NCI-H2107 treated with DMSO at 0.1 percent for 48 hours (cell line): ENCODE data around the gene GIPC3.

Experiments used
- DNase-seq: peaks from one replicate; lab custom pipeline; 2025; ENCODE audit not compliant: unreplicated experiment; lab: John Stamatoyannopoulos, UW

Gene GIPC3

GRCh38 chr19:3604987-3605343 is 19.7 kb downstream of the GIPC3 start:
- DNase-seq, result no peak

GRCh38 chr19:3605361-3605760 is 20.1 kb downstream of the GIPC3 start:
- DNase-seq, result no peak

GRCh38 chr19:3605770-3606169 is 20.5 kb downstream of the GIPC3 start:
- DNase-seq, result no peak

- no peak for DNase-seq
Measured at GRCh38 chr19:3606174-3606689, 21.0 kb downstream of the GIPC3 start.

GRCh38 chr19:3606690-3607289 is 21.5 kb downstream of the GIPC3 start, which contains the start of gene TBXA2R:
TBXA2R (minus strand) TSS chr19:3606875; CDS start chr19:3600634, 6,241 bp downstream.
- no peak for DNase-seq

- no peak for DNase-seq
Measured at GRCh38 chr19:3607303-3608078, 22.2 kb downstream of the GIPC3 start.

GRCh38 chr19:3608079-3608641 is 22.9 kb downstream of the GIPC3 start:
- no peak for DNase-seq

- DNase-seq, result no peak
Measured at GRCh38 chr19:3608750-3609322, 23.6 kb downstream of the GIPC3 start.

GRCh38 chr19:3609779-3610719 is 24.8 kb downstream of the GIPC3 start:
- no peak for DNase-seq

- no peak for DNase-seq
Measured at GRCh38 chr19:3610745-3611717, 25.8 kb downstream of the GIPC3 start.

- DNase-seq, result no peak
Measured at GRCh38 chr19:3611841-3612240, 26.6 kb downstream of the GIPC3 start.

- DNase-seq, result no peak
Measured at GRCh38 chr19:3612330-3612729, 27.1 kb downstream of the GIPC3 start.

GRCh38 chr19:3612901-3613741 is 27.8 kb downstream of the GIPC3 start:
- DNase-seq, result no peak

GRCh38 chr19:3613818-3614661 is 28.8 kb downstream of the GIPC3 start:
- no peak for DNase-seq

- no peak for DNase-seq
Measured at GRCh38 chr19:3614858-3615505, 29.7 kb downstream of the GIPC3 start.

GRCh38 chr19:3615524-3616135 is 30.4 kb downstream of the GIPC3 start:
- DNase-seq, result no peak

GRCh38 chr19:3617463-3617862 is 32.2 kb downstream of the GIPC3 start:
- DNase-seq, result no peak
